IMR-90 (cell line): ENCODE results near the gene TMEM54. TPM values are rescaled to one million over a fixed set of nuclear protein-coding genes. Genes with fewer than 3 reads are reported as not detected.

Source experiments
- ATAC-seq: fragments of 200-7000 bp; cut with Tn5 transposase; 2 replicates; pipeline ENCODE4 v1.9.1; 2020; ENCODE audit warnings: low read depth, mild to moderate bottlenecking, moderate library complexity
- BruUV-seq: library from RNA; stranded (reverse); fragments of 400-500 nt; replicated peaks from 2 replicates; lab custom pipeline; 2021; lab: Mats Ljungman, UMichigan
- CTCF ChIA-PET: fragments of 300-600 bp; formaldehyde crosslinking; extraction: SDS; loops from one replicate; lab custom pipeline; 2021; ENCODE audit warnings: antibody characterized with exemption; lab: Yijun Ruan, JAX
- POLR2A ChIA-PET: fragments of 300-600 bp; sonication (Branson Sonifier 250); formaldehyde crosslinking; loops from one replicate; lab custom pipeline; 2022; ENCODE audit warnings: antibody characterized with exemption; ENCODE audit not compliant: unreplicated experiment; lab: Charles Lee
- DNase-seq: peaks from one replicate; pipeline ENCODE4 v3.0.0; 2013
- H2AFZ ChIP-seq: replicated peaks from 2 replicates; pipeline ENCODE3; 2013; ENCODE audit warnings: low read length, mild to moderate bottlenecking; ENCODE audit not compliant: poor library complexity
- H2AK5ac ChIP-seq: 2 replicates; pipeline ENCODE4 v1.6.1; 2013; ENCODE audit warnings: low read depth, low read length, inconsistent platforms
- H2AK9ac ChIP-seq: replicated peaks from 2 replicates; pipeline ENCODE3; 2013; ENCODE audit warnings: mild to moderate bottlenecking, low read depth, low read length, moderate library complexity; ENCODE audit not compliant: poor library complexity
- H2BK120ac ChIP-seq: 2 replicates; pipeline ENCODE4 v1.6.1; 2013; ENCODE audit warnings: low read depth, low read length, inconsistent platforms
- H2BK15ac ChIP-seq: 3 replicates; pipeline ENCODE4 v1.6.1; 2013; ENCODE audit warnings: low read depth, low read length, inconsistent platforms
- H2BK20ac ChIP-seq: 2 replicates; pipeline ENCODE4 v1.6.1; 2013; ENCODE audit warnings: low read depth, mild to moderate bottlenecking, inconsistent platforms, low read length, moderate library complexity
- H2BK5ac ChIP-seq: 2 replicates; pipeline ENCODE4 v1.6.1; 2013; ENCODE audit warnings: mild to moderate bottlenecking, low read depth, low read length, inconsistent platforms; ENCODE audit not compliant: poor library complexity, severe bottlenecking
- H3K14ac ChIP-seq: replicated peaks from 2 replicates; pipeline ENCODE4 v1.6.1; 2013; ENCODE audit warnings: low read depth, low read length, inconsistent platforms
- H3K18ac ChIP-seq: 2 replicates; pipeline ENCODE4 v1.6.1; 2013; ENCODE audit warnings: low read depth, low read length, control low read depth
- H3K23ac ChIP-seq: 2 replicates; pipeline ENCODE4 v1.6.1; 2013; ENCODE audit warnings: low read depth, low read length, inconsistent platforms
- H3K27ac ChIP-seq: 2 replicates; pipeline ENCODE4 v1.5.1; 2013; ENCODE audit warnings: mild to moderate bottlenecking, control low read depth, low read length; ENCODE audit not compliant: insufficient read depth
- H3K27me3 ChIP-seq: 2 replicates; pipeline ENCODE4 v1.6.1; 2013; ENCODE audit warnings: low read length; ENCODE audit not compliant: control insufficient read depth, insufficient read depth
- H3K36me3 ChIP-seq: 2 replicates; pipeline ENCODE4 v1.6.1; 2013; ENCODE audit warnings: low read length, mixed read lengths; ENCODE audit not compliant: control insufficient read depth, insufficient read depth
- H3K4ac ChIP-seq: 2 replicates; pipeline ENCODE4 v1.6.1; 2013; ENCODE audit warnings: low read depth, low read length, inconsistent platforms
- H3K4me1 ChIP-seq: 2 replicates; pipeline ENCODE4 v1.6.1; 2013; ENCODE audit warnings: low read length, mixed read lengths; ENCODE audit not compliant: control insufficient read depth, insufficient read depth
- H3K4me2 ChIP-seq: 2 replicates; pipeline ENCODE4 v1.6.1; 2013; ENCODE audit warnings: low read depth, mild to moderate bottlenecking, control low read depth, low read length, moderate library complexity
- H3K4me3 ChIP-seq: 2 replicates; pipeline ENCODE4 v1.5.1; 2013; ENCODE audit warnings: low read depth, mild to moderate bottlenecking, control low read depth, low read length, moderate library complexity; ENCODE audit not compliant: insufficient read depth
- H3K56ac ChIP-seq: 2 replicates; pipeline ENCODE4 v1.6.1; 2013; ENCODE audit warnings: low read length, inconsistent platforms; ENCODE audit not compliant: insufficient read depth; ENCODE audit errors: extremely low read depth
- H3K79me1 ChIP-seq, 2 experiments: 2 replicates each; pipeline ENCODE4 v1.6.1; 2013; ENCODE audit warnings: low read length in 2 of 2, inconsistent platforms in 1 of 2, low read depth in 1 of 2
- H3K9ac ChIP-seq: 2 replicates; pipeline ENCODE4 v1.6.1; 2013; ENCODE audit warnings: low read depth, low read length, control low read depth
- H3K9me1 ChIP-seq: 2 replicates; pipeline ENCODE4 v1.6.1; 2013; ENCODE audit warnings: low read length, inconsistent platforms; ENCODE audit not compliant: insufficient read depth
- H3K9me3 ChIP-seq: 2 replicates; pipeline ENCODE4 v1.6.1; 2013; ENCODE audit warnings: low read length; ENCODE audit not compliant: control insufficient read depth, insufficient read depth
- H4K20me1 ChIP-seq: 2 replicates; pipeline ENCODE4 v1.6.1; 2013; ENCODE audit warnings: low read length, inconsistent platforms; ENCODE audit not compliant: insufficient read depth
- H4K5ac ChIP-seq: 2 replicates; pipeline ENCODE4 v1.6.1; 2013; ENCODE audit warnings: mild to moderate bottlenecking, low read depth, low read length, control low read depth
- H4K8ac ChIP-seq, 2 experiments: 2 replicates each; pipeline ENCODE4 v1.6.1; 2013; ENCODE audit warnings: low read depth in 2 of 2, low read length in 2 of 2, control low read depth in 1 of 2, inconsistent platforms in 1 of 2
- H4K91ac ChIP-seq: 2 replicates; pipeline ENCODE4 v1.6.1; 2013; ENCODE audit warnings: low read depth, low read length, inconsistent platforms; ENCODE audit not compliant: insufficient read depth
- BHLHE40 ChIP-seq: fragments of 150-350 bp; IDR thresholded peaks from 2 replicates; pipeline ENCODE4 v1.6.1; 2016; ENCODE audit warnings: mild to moderate bottlenecking, low read depth, low read length
- CEBPB ChIP-seq: IDR thresholded peaks from 2 replicates; pipeline ENCODE4 v1.6.1; 2012; ENCODE audit warnings: low read depth, low read length, improper control_type of control experiment
- CHD1 ChIP-seq: IDR thresholded peaks from 2 replicates; pipeline ENCODE4 v1.6.1; 2012; ENCODE audit warnings: low read depth, low read length, improper control_type of control experiment
- FOS ChIP-seq: fragments of 150-350 bp; IDR thresholded peaks from 2 replicates; pipeline ENCODE4 v1.6.1; 2016; ENCODE audit warnings: low read depth, low read length
- MAFK ChIP-seq: IDR thresholded peaks from 2 replicates; pipeline ENCODE4 v1.6.1; 2012; ENCODE audit warnings: low read depth, low read length, improper control_type of control experiment
- MAZ ChIP-seq: IDR thresholded peaks from 2 replicates; pipeline ENCODE4 v1.6.1; 2012; ENCODE audit warnings: low read depth, mild to moderate bottlenecking, low read length, improper control_type of control experiment, moderate library complexity, borderline replicate concordance
- MXI1 ChIP-seq: IDR thresholded peaks from 2 replicates; pipeline ENCODE4 v1.6.1; 2012; ENCODE audit warnings: low read depth, mild to moderate bottlenecking, low read length, moderate library complexity, borderline replicate concordance
- NFE2L2 ChIP-seq: fragments of 150-350 bp; IDR thresholded peaks from 2 replicates; pipeline ENCODE4 v1.6.1; 2016; ENCODE audit warnings: low read depth, mild to moderate bottlenecking, low read length
- RAD21 ChIP-seq: IDR thresholded peaks from 2 replicates; pipeline ENCODE4 v1.6.1; 2012; ENCODE audit warnings: low read length, improper control_type of control experiment
- RCOR1 ChIP-seq: IDR thresholded peaks from 2 replicates; pipeline ENCODE4 v1.6.1; 2012; ENCODE audit warnings: mild to moderate bottlenecking, low read length, improper control_type of control experiment; ENCODE audit not compliant: insufficient replicate concordance
- RFX5 ChIP-seq: IDR thresholded peaks from 2 replicates; pipeline ENCODE4 v1.8.0; 2012; ENCODE audit warnings: low read depth, mild to moderate bottlenecking, low read length, moderate library complexity
- SMC3 ChIP-seq: fragments of 150-350 bp; IDR thresholded peaks from 2 replicates; pipeline ENCODE4 v1.6.1; 2016; ENCODE audit warnings: low read depth, mild to moderate bottlenecking, antibody characterized with exemption, low read length, moderate library complexity
- WGBS, 2 experiments: methylation state at CpG; one replicate each; pipeline versions ENCODE4 v1.1.5 to v1.1.7; 2013; ENCODE audit warnings: missing lambda C conversion rate in 2 of 2; ENCODE audit not compliant: insufficient read length in 1 of 2; ENCODE audit errors: extremely low coverage in 2 of 2; 5-methylcytosine and 5-hydroxymethylcytosine counted together
- dilution Hi-C: fragments of 300-500 bp; cut with HindIII; formaldehyde crosslinking; loops from one replicate; pipeline ENCODE4 v1.14.3; 2018; ENCODE audit warnings: low sequenced_read_pairs; ENCODE audit not compliant: unreplicated experiment
- in situ Hi-C: fragments of 300-500 bp; cut with MboI; formaldehyde crosslinking; loops from 3 replicates; pipeline ENCODE4 v1.14.3; 2019; ENCODE audit warnings: low sequenced_read_pairs, inconsistent platforms, mixed read lengths
- intact Hi-C: fragments of 100-400 bp; cut with micrococcal nuclease; formaldehyde crosslinking; loops from 2 replicates; pipeline ENCODE4 v1.10.0; 2022
- polyA plus RNA-seq, 3 experiments: library from polyadenylated mRNA; depleted of rRNA; stranded (reverse); fragments of >200 nt; gene quantifications; 2 replicates each; pipeline ENCODE4 v1.2.3, GENCODE V29; 2012; ENCODE audit warnings: low replicate concordance in 1 of 3
- total RNA-seq: library from RNA; depleted of rRNA; stranded (reverse); fragments of >200 nt; gene quantifications from 2 replicates; pipeline ENCODE4 v1.2.3, GENCODE V29; 2012
- TF ChIP-seq, protein P1 (sequence below): fragments of 150-350 bp; IDR thresholded peaks from 2 replicates; pipeline ENCODE4 v1.6.1; 2017; ENCODE audit warnings: mild to moderate bottlenecking, antibody characterized with exemption, low read length, low read depth
- TF ChIP-seq, protein P2 (sequence below): fragments of 150-350 bp; IDR thresholded peaks from 2 replicates; pipeline ENCODE4 v1.6.1; 2016; ENCODE audit warnings: low read depth, mild to moderate bottlenecking, low read length, moderate library complexity, borderline replicate concordance
- TF ChIP-seq, protein P3 (sequence below): conservative IDR thresholded peaks from 2 replicates; pipeline ENCODE4 v1.5.1; 2012; ENCODE audit warnings: mild to moderate bottlenecking, low read depth, low read length, improper control_type of control experiment

TMEM54 gene
- total and polyA plus RNA-seq, 2 of the 4 experiments (the other 2 are of a cell fraction): 25.5 to 75.2 TPM

DNA sequence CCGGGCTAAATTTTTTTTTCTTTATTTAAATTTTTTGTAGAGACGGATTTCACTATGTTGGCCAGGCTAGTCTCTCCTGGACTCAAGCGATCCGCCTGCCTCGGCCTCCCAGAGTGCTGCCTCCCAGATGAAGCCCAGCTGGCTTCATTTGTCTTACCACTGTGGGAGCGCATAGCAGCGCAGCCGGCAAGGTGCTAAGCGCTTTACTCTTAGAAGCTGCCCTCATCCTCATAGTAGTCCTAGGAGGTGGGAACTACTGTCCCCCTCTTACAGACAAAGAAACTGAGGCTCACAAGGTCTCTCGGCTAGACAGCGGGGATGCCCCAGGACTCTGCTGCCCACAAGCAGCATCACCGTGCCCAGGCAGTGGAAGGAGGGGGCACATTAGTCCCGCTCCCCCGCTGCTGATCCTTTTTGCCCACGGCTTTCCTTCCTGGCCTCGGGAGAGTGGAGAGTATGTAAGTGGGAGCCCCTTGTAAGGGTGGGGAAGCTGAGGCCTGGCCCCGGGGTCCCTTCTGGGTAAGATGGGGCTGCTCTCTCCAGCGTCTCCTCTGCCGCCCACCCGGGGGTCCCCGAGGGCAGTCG, 726 bp downstream of the TMEM54 start:
- no peaks in the 10 kb centered on the region for H3K9me3 ChIP-seq
- no peaks in the 10 kb centered on the region for H4K20me1 ChIP-seq
- no peak overlapping the region for H3K9ac ChIP-seq
- H3K14ac ChIP-seq: no peak overlapping the region; the same call in 1 of the 2 replicates
- H2AFZ ChIP-seq: peak overlapping the region; percentile 91
- DNase-seq: peak; percentile 7
- CTCF ChIA-PET: interaction anchor here (0.6 kb wide), 1 partner anchor 499 kb away, joined by 3 read pairs; no protein-coding TSS in a partner anchor
- no peak overlapping the region for H2BK15ac ChIP-seq
- peaks cover 5% of the 10 kb centered on the region for H3K27me3 ChIP-seq
- H2AK5ac ChIP-seq: peak overlapping the region; percentile 43; the same call in 1 of the 2 replicates
- H3K79me1 ChIP-seq: peaks cover 0 to 9% of the 10 kb centered on the region in 2 experiments; a peak in 1 of 4 replicates
- BruUV-seq: no TSS peak
- H2BK5ac ChIP-seq: no peak overlapping the region
- peak overlapping the region; percentile 68 for H3K4me3 ChIP-seq
- peak overlapping the region; percentile 86 for H3K4me2 ChIP-seq
- WGBS, 2 experiments: 40% methylated on average over 1 of the region's 22 CpGs; no CpG with 5 or more reads in 1 of the 2 experiments
- H4K5ac ChIP-seq: no peak overlapping the region
- no peak overlapping the region for H2BK20ac ChIP-seq
- in situ Hi-C loops: no loop called here
- intact Hi-C loops: no loop called here
- dilution Hi-C loops: no loop called here
- H3K56ac ChIP-seq: no peak overlapping the region
- H3K9me1 ChIP-seq: peaks cover 6% of the 10 kb centered on the region; the same call in 1 of the 2 replicates
- H3K4me1 ChIP-seq: peaks cover 2% of the 10 kb centered on the region; the same call in 1 of the 2 replicates
- H2AK9ac ChIP-seq: peak overlapping the region; percentile 80
- peak overlapping the region; percentile 56 for H3K23ac ChIP-seq
- peak overlapping the region; percentile 24 to 62; a peak in 3 of 4 replicates for H4K8ac ChIP-seq
- no peak overlapping the region for H3K18ac ChIP-seq
- H3K36me3 ChIP-seq: peaks cover 1% of the 10 kb centered on the region; the same call in 1 of the 2 replicates
- no peak overlapping the region for H2BK120ac ChIP-seq
- H4K91ac ChIP-seq: no peak overlapping the region
- POLR2A ChIA-PET: no interaction called here
- ATAC-seq: peak; percentile 10
- H3K4ac ChIP-seq: peak overlapping the region; percentile 43; the same call in 1 of the 2 replicates
- H3K27ac ChIP-seq: no peak overlapping the region
- TF ChIP-seq RCOR1 (no peak), MAFK (no peak), CEBPB (no peak), RAD21 (no peak), FOS (no peak), SMC3 (no peak), CHD1 (no peak), MXI1 (no peak), NFE2L2 (no peak), BHLHE40 (no peak), RFX5 (no peak), MAZ (no peak)
- TF ChIP-seq, protein P1, sequence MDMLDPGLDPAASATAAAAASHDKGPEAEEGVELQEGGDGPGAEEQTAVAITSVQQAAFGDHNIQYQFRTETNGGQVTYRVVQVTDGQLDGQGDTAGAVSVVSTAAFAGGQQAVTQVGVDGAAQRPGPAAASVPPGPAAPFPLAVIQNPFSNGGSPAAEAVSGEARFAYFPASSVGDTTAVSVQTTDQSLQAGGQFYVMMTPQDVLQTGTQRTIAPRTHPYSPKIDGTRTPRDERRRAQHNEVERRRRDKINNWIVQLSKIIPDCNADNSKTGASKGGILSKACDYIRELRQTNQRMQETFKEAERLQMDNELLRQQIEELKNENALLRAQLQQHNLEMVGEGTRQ: no peak
- TF ChIP-seq, protein P2, sequence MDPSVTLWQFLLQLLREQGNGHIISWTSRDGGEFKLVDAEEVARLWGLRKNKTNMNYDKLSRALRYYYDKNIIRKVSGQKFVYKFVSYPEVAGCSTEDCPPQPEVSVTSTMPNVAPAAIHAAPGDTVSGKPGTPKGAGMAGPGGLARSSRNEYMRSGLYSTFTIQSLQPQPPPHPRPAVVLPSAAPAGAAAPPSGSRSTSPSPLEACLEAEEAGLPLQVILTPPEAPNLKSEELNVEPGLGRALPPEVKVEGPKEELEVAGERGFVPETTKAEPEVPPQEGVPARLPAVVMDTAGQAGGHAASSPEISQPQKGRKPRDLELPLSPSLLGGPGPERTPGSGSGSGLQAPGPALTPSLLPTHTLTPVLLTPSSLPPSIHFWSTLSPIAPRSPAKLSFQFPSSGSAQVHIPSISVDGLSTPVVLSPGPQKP: no peak
- TF ChIP-seq, protein P3, sequence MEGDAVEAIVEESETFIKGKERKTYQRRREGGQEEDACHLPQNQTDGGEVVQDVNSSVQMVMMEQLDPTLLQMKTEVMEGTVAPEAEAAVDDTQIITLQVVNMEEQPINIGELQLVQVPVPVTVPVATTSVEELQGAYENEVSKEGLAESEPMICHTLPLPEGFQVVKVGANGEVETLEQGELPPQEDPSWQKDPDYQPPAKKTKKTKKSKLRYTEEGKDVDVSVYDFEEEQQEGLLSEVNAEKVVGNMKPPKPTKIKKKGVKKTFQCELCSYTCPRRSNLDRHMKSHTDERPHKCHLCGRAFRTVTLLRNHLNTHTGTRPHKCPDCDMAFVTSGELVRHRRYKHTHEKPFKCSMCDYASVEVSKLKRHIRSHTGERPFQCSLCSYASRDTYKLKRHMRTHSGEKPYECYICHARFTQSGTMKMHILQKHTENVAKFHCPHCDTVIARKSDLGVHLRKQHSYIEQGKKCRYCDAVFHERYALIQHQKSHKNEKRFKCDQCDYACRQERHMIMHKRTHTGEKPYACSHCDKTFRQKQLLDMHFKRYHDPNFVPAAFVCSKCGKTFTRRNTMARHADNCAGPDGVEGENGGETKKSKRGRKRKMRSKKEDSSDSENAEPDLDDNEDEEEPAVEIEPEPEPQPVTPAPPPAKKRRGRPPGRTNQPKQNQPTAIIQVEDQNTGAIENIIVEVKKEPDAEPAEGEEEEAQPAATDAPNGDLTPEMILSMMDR: no peak
